ENCODE results near the gene ZNF366.

The ZNF366 gene

GRCh38 chr5:72499730-72500129 lies 7.5 kb downstream of the ZNF366 start:
- ChIA-PET POLR2A (no interaction called here), CTCF (no interaction called here)
- TF ChIP-seq CTCF (IDR thresholded peaks at IDR 0.05; ENCODE audit: control extremely low read depth, extremely low read depth, low read depth, missing control alignments) = no peak
- no peak for DNase-seq (ENCODE audit: extremely low spot score)

- ChIA-PET POLR2A (no interaction called here), CTCF (no interaction called here)
- TF ChIP-seq CTCF (IDR thresholded peaks at IDR 0.05; ENCODE audit: control extremely low read depth, extremely low read depth, low read depth, missing control alignments) = no peak
- no peak for DNase-seq (ENCODE audit: extremely low spot score)
These were observed 8.1 kb downstream of the ZNF366 start for GRCh38 chr5:72499090-72499489.

- TF ChIP-seq CTCF (IDR thresholded peaks at IDR 0.05; ENCODE audit: control extremely low read depth, extremely low read depth, low read depth, missing control alignments) = no peak
- DNase-seq (ENCODE audit: extremely low spot score) = no peak
- CTCF ChIA-PET = interaction anchor here (0.8 to 1.5 kb wide), 2 partner anchors 8 to 132 kb away, joined by 3 to 4 read pairs; no protein-coding TSS in a partner anchor
- POLR2A ChIA-PET = no interaction called here
These were observed 8.9 kb downstream of the ZNF366 start for GRCh38 chr5:72498284-72498683.

- no peak for DNase-seq (ENCODE audit: extremely low spot score)
- CTCF ChIA-PET = interaction anchor here (0.8 to 1.5 kb wide), 2 partner anchors 8 to 131 kb away, joined by 3 to 4 read pairs; no protein-coding TSS in a partner anchor
- no peak for TF ChIP-seq CTCF (IDR thresholded peaks at IDR 0.05; ENCODE audit: control extremely low read depth, extremely low read depth, low read depth, missing control alignments)
- POLR2A ChIA-PET = no interaction called here
These were observed 9.4 kb downstream of the ZNF366 start for GRCh38 chr5:72497823-72498222.

GRCh38 chr5:72495410-72495809 lies 11.8 kb downstream of the ZNF366 start:
- ChIA-PET CTCF (interaction anchor here (1.4 kb wide), 1 partner anchor 29 kb away, joined by 4 read pairs; no protein-coding TSS in a partner anchor), POLR2A (no interaction called here)
- DNase-seq (ENCODE audit: extremely low spot score) = no peak
- TF ChIP-seq CTCF (IDR thresholded peaks at IDR 0.05; ENCODE audit: control extremely low read depth, extremely low read depth, low read depth, missing control alignments) = no peak

GRCh38 chr5:72494623-72495124 lies 12.5 kb downstream of the ZNF366 start:
- CTCF ChIA-PET = interaction anchor here (0.9 to 1.5 kb wide), 4 partner anchors 9 to 44 kb away, joined by 3 to 5 read pairs (median 4); no protein-coding TSS in a partner anchor
- DNase-seq (ENCODE audit: extremely low spot score) = no peak
- POLR2A ChIA-PET = no interaction called here
- TF ChIP-seq CTCF (IDR thresholded peaks at IDR 0.05; ENCODE audit: control extremely low read depth, extremely low read depth, low read depth, missing control alignments) = no peak

Data from GM10248 (cell line).